SK-N-SH treated with all-trans-retinoic acid at 6 μM for 48 hours (cell line): Measurements from ENCODE around the gene NDUFA8.

Source experiments
- ATAC-seq: fragments of 200-7000 bp; cut with Tn5 transposase; 3 replicates; pipeline ENCODE4 v1.9.1; 2020; ENCODE audit warnings: mild to moderate bottlenecking, moderate library complexity
- ARNTL ChIP-seq: fragments of 450-650 bp; formaldehyde crosslinking; IDR thresholded peaks from 2 replicates; pipeline ENCODE4 v1.5.0; 2020; ENCODE audit warnings: low read depth, mild to moderate bottlenecking, moderate library complexity, borderline replicate concordance
- BACH2 ChIP-seq: fragments of 250-450 bp; sonication (Bioruptor Pico); IDR thresholded peaks from 2 replicates; pipeline ENCODE4 v1.9.0; 2021; ENCODE audit warnings: mild to moderate bottlenecking, borderline replicate concordance
- CSDC2 ChIP-seq: fragments of 250-450 bp; sonication (Bioruptor Pico); IDR thresholded peaks from 2 replicates; pipeline ENCODE4 v1.5.0; 2020; ENCODE audit warnings: mild to moderate bottlenecking, moderate library complexity
- ESRRG ChIP-seq: fragments of 250-450 bp; sonication (Bioruptor Pico); IDR thresholded peaks from 2 replicates; pipeline ENCODE4 v1.6.1; 2021; ENCODE audit warnings: mild to moderate bottlenecking
- GLIS3 ChIP-seq: fragments of 250-450 bp; sonication (Bioruptor Pico); IDR thresholded peaks from 2 replicates; pipeline ENCODE4 v1.5.0; 2020; ENCODE audit warnings: mild to moderate bottlenecking, moderate library complexity
- ISL1 ChIP-seq: fragments of 250-450 bp; sonication (Bioruptor Pico); IDR thresholded peaks from 2 replicates; pipeline ENCODE4 v2.1.2; 2022; ENCODE audit warnings: mild to moderate bottlenecking, moderate library complexity
- OSR1 ChIP-seq: fragments of 250-450 bp; sonication (Bioruptor Pico); IDR thresholded peaks from 2 replicates; pipeline ENCODE4 v1.8.0; 2022; ENCODE audit warnings: moderate library complexity, mild to moderate bottlenecking, inconsistent platforms
- POU6F1 ChIP-seq: fragments of 250-450 bp; sonication (Bioruptor Pico); IDR thresholded peaks from 2 replicates; pipeline ENCODE4 v1.8.0; 2021; ENCODE audit warnings: low read depth, mild to moderate bottlenecking, moderate library complexity, borderline replicate concordance
- PPARA ChIP-seq: fragments of 250-450 bp; sonication (Bioruptor Pico); IDR thresholded peaks from 2 replicates; pipeline ENCODE4 v1.5.0; 2020; ENCODE audit warnings: mild to moderate bottlenecking, borderline replicate concordance
- RARB ChIP-seq: fragments of 250-450 bp; sonication (Bioruptor Pico); IDR thresholded peaks from 2 replicates; pipeline ENCODE4 v1.8.0; 2021; ENCODE audit warnings: mild to moderate bottlenecking, moderate library complexity
- SNAI2 ChIP-seq: fragments of 250-450 bp; sonication (Bioruptor Pico); IDR thresholded peaks from 2 replicates; pipeline ENCODE4 v1.5.0; 2020; ENCODE audit warnings: mild to moderate bottlenecking, moderate library complexity
- TOX ChIP-seq: fragments of 250-450 bp; sonication (Bioruptor Pico); IDR thresholded peaks from 2 replicates; pipeline ENCODE4 v1.8.0; 2021; ENCODE audit warnings: mild to moderate bottlenecking, moderate library complexity, borderline replicate concordance
- TSHZ2 ChIP-seq: fragments of 250-450 bp; sonication (Bioruptor Pico); IDR thresholded peaks from 2 replicates; pipeline ENCODE4 v1.5.0; 2020; ENCODE audit warnings: mild to moderate bottlenecking, moderate library complexity
- ZC3H10 ChIP-seq: fragments of 250-450 bp; sonication (Bioruptor Pico); IDR thresholded peaks from 2 replicates; pipeline ENCODE4 v1.5.1; 2021; ENCODE audit warnings: mild to moderate bottlenecking, moderate library complexity
- ZFP3 ChIP-seq: fragments of 250-450 bp; sonication (Bioruptor Pico); IDR thresholded peaks from 2 replicates; pipeline ENCODE4 v1.5.0; 2020; ENCODE audit warnings: mild to moderate bottlenecking, moderate library complexity
- ZFP30 ChIP-seq: fragments of 450-650 bp; formaldehyde crosslinking; IDR thresholded peaks from 2 replicates; pipeline ENCODE4 v1.5.0; 2022; ENCODE audit warnings: mild to moderate bottlenecking, moderate library complexity
- ZNF565 ChIP-seq: fragments of 450-650 bp; formaldehyde crosslinking; conservative IDR thresholded peaks from 2 replicates; pipeline ENCODE4 v1.5.0; 2020; ENCODE audit warnings: low read depth, mild to moderate bottlenecking, moderate library complexity
- ZNF70 ChIP-seq: fragments of 450-650 bp; formaldehyde crosslinking; IDR thresholded peaks from 2 replicates; pipeline ENCODE4 v1.5.0; 2020; ENCODE audit warnings: mild to moderate bottlenecking, moderate library complexity
- ZNF8 ChIP-seq: fragments of 450-650 bp; formaldehyde crosslinking; IDR thresholded peaks from 2 replicates; pipeline ENCODE4 v1.5.0; 2020; ENCODE audit warnings: mild to moderate bottlenecking, moderate library complexity
- TF ChIP-seq, protein P1 (sequence below): fragments of 250-450 bp; sonication (Bioruptor Pico); IDR thresholded peaks from 2 replicates; pipeline ENCODE4 v1.5.1; 2020; ENCODE audit warnings: low read depth, mild to moderate bottlenecking, moderate library complexity
- TF ChIP-seq, protein P2 (sequence below): fragments of 250-450 bp; sonication (Bioruptor Pico); IDR thresholded peaks from 2 replicates; pipeline ENCODE4 v1.8.0; 2020; ENCODE audit warnings: mild to moderate bottlenecking, moderate library complexity, borderline replicate concordance
- TF ChIP-seq, protein P3 (sequence below): fragments of 250-450 bp; sonication (Bioruptor Pico); IDR thresholded peaks from 2 replicates; pipeline ENCODE4 v1.5.1; 2021; ENCODE audit warnings: mild to moderate bottlenecking, moderate library complexity

Gene NDUFA8

GRCh38 chr9:122141671-122142070 is 17.9 kb downstream of the NDUFA8 start:
- TF ChIP-seq ESRRG (CRISPR knock-in tag) (no peak), CSDC2 (CRISPR knock-in tag) (no peak), RARB (CRISPR knock-in tag) (no peak), TOX (CRISPR knock-in tag) (no peak), ZC3H10 (no peak), ZNF8 (CRISPR knock-in tag) (no peak), TSHZ2 (CRISPR knock-in tag) (no peak), ZFP3 (no peak), ARNTL (CRISPR knock-in tag) (no peak)
- TF ChIP-seq, protein P1, sequence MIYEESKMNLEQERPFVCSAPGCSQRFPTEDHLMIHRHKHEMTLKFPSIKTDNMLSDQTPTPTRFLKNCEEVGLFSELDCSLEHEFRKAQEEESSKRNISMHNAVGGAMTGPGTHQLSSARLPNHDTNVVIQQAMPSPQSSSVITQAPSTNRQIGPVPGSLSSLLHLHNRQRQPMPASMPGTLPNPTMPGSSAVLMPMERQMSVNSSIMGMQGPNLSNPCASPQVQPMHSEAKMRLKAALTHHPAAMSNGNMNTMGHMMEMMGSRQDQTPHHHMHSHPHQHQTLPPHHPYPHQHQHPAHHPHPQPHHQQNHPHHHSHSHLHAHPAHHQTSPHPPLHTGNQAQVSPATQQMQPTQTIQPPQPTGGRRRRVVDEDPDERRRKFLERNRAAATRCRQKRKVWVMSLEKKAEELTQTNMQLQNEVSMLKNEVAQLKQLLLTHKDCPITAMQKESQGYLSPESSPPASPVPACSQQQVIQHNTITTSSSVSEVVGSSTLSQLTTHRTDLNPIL: no peak
- ATAC-seq: no peak

DNA sequence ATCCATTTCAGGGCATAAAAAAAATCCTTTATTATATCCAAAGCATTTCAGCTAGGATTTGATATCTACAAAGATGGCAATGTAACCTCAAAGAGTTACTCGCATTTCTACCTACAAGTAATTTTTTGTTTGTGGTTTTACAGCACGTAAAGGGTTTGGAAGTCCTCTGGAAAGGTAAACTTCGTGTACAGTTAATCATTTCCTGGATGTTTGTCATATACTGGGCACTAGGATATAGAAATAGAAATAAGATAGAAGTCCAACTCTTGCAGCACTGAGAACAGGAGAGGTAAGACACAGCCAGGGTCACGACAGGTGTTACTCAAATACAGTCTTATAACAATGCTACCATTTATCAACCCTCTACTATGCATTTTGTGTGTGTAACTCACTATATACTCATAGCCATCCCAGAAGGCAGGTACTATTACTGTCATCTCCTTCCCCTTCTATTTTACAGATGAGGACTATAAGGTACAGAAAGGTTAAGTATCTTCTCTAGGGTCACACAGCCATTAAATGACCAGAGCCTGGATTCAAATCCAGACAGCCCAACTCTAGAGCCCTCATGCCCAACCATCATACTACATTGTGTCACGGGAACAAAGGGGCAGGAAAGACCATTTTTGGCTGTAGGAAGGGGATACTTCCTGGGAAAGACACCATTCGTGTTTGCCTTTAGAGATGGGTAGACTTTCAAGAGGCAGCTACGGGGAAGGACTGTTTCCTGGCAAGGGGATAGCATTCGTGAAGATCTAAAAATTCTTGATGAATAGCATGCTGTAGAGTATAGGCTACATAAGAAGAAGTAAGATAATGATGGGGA is 19.0 kb downstream of the NDUFA8 start:
- no peak for TF ChIP-seq ZNF565 (CRISPR knock-in tag)
- no peak for TF ChIP-seq POU6F1 (CRISPR knock-in tag)
- TF ChIP-seq TOX (CRISPR knock-in tag): no peak
- TF ChIP-seq PPARA (CRISPR knock-in tag): no peak
- TF ChIP-seq ESRRG (CRISPR knock-in tag): no peak
- TF ChIP-seq ISL1 (CRISPR knock-in tag): no peak
- ATAC-seq: no peak

- TF ChIP-seq ESRRG (CRISPR knock-in tag) (no peak), SNAI2 (CRISPR knock-in tag) (no peak), TOX (CRISPR knock-in tag) (no peak), OSR1 (CRISPR knock-in tag) (no peak), GLIS3 (no peak), POU6F1 (CRISPR knock-in tag) (no peak), ZC3H10 (no peak), ZNF8 (CRISPR knock-in tag) (no peak), BACH2 (CRISPR knock-in tag) (no peak), ZNF565 (CRISPR knock-in tag) (no peak), ISL1 (CRISPR knock-in tag) (no peak), TSHZ2 (CRISPR knock-in tag) (no peak), ZNF70 (CRISPR knock-in tag) (no peak), RARB (CRISPR knock-in tag) (no peak), ZFP30 (CRISPR knock-in tag) (no peak), CSDC2 (CRISPR knock-in tag) (no peak)
- TF ChIP-seq, protein P2, sequence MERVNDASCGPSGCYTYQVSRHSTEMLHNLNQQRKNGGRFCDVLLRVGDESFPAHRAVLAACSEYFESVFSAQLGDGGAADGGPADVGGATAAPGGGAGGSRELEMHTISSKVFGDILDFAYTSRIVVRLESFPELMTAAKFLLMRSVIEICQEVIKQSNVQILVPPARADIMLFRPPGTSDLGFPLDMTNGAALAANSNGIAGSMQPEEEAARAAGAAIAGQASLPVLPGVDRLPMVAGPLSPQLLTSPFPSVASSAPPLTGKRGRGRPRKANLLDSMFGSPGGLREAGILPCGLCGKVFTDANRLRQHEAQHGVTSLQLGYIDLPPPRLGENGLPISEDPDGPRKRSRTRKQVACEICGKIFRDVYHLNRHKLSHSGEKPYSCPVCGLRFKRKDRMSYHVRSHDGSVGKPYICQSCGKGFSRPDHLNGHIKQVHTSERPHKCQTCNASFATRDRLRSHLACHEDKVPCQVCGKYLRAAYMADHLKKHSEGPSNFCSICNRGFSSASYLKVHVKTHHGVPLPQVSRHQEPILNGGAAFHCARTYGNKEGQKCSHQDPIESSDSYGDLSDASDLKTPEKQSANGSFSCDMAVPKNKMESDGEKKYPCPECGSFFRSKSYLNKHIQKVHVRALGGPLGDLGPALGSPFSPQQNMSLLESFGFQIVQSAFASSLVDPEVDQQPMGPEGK (CRISPR knock-in tag): no peak
- TF ChIP-seq, protein P3, sequence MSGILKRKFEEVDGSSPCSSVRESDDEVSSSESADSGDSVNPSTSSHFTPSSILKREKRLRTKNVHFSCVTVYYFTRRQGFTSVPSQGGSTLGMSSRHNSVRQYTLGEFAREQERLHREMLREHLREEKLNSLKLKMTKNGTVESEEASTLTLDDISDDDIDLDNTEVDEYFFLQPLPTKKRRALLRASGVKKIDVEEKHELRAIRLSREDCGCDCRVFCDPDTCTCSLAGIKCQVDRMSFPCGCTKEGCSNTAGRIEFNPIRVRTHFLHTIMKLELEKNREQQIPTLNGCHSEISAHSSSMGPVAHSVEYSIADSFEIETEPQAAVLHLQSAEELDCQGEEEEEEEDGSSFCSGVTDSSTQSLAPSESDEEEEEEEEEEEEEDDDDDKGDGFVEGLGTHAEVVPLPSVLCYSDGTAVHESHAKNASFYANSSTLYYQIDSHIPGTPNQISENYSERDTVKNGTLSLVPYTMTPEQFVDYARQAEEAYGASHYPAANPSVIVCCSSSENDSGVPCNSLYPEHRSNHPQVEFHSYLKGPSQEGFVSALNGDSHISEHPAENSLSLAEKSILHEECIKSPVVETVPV (CRISPR knock-in tag): no peak
These were observed 20.9 kb downstream of the NDUFA8 start for GRCh38 chr9:122138560-122139268.

More at GRCh38 chr9:122138560-122139268, 20.9 kb downstream of the NDUFA8 start:
- ATAC-seq: peak; percentile 44; the same call in 1 of the 3 replicates
